Mesenchymal stem cell (in vitro differentiated cells and primary cell): Measurements from ENCODE around the gene PAX3.

Experiments
- DNase-seq: peaks from one replicate; pipeline ENCODE4 v3.0.0-alpha.2; 2013
- H2AFZ ChIP-seq: one replicate; pipeline ENCODE4 v1.6.1; 2013; ENCODE audit warnings: low read depth, mild to moderate bottlenecking, control low read depth, inconsistent platforms, low read length, moderate library complexity
- H2AK5ac ChIP-seq: 2 replicates; pipeline ENCODE4 v1.6.1; 2013; ENCODE audit warnings: low read length, moderate library complexity, mild to moderate bottlenecking, inconsistent platforms; ENCODE audit not compliant: severe bottlenecking
- H2BK120ac ChIP-seq: one replicate; pipeline ENCODE4 v1.6.1; 2013; ENCODE audit warnings: low read depth, mild to moderate bottlenecking, inconsistent platforms, low read length, moderate library complexity
- H2BK12ac ChIP-seq, 2 experiments: one replicate each; pipeline ENCODE4 v1.6.1; 2013; ENCODE audit warnings: inconsistent platforms in 2 of 2, low read length in 2 of 2, mild to moderate bottlenecking in 2 of 2, moderate library complexity in 2 of 2, control low read depth in 1 of 2
- H2BK15ac ChIP-seq: one replicate; pipeline ENCODE4 v1.6.1; 2013; ENCODE audit warnings: mild to moderate bottlenecking, low read depth, inconsistent platforms; ENCODE audit not compliant: poor library complexity, severe bottlenecking
- H2BK5ac ChIP-seq: 2 replicates; pipeline ENCODE4 v1.6.1; 2013; ENCODE audit warnings: low read depth, mild to moderate bottlenecking, low read length, control low read depth, inconsistent platforms; ENCODE audit not compliant: poor library complexity, severe bottlenecking
- H3K14ac ChIP-seq, 2 experiments: one replicate each; pipeline ENCODE4 v1.6.1; 2013; ENCODE audit warnings: inconsistent platforms in 2 of 2, low read length in 2 of 2, control low read depth in 1 of 2, mild to moderate bottlenecking in 1 of 2, moderate library complexity in 1 of 2
- H3K18ac ChIP-seq, 2 experiments: one replicate each; pipeline ENCODE4 v1.6.1; 2013; ENCODE audit warnings: inconsistent platforms in 2 of 2, low read length in 2 of 2, control low read depth in 1 of 2, low read depth in 1 of 2, mild to moderate bottlenecking in 1 of 2
- H3K23ac ChIP-seq, 2 experiments: one replicate each; pipeline ENCODE4 v1.6.1; 2013; ENCODE audit warnings: inconsistent platforms in 2 of 2, low read length in 2 of 2, mild to moderate bottlenecking in 2 of 2, moderate library complexity in 2 of 2, control low read depth in 1 of 2
- H3K27ac ChIP-seq: 2 replicates; pipeline ENCODE4 v1.5.1; 2013; ENCODE audit warnings: mild to moderate bottlenecking, moderate library complexity, low read length, control low read depth, inconsistent platforms; ENCODE audit not compliant: poor library complexity, severe bottlenecking
- H3K27me3 ChIP-seq, 2 experiments: 2 replicates each; pipeline versions ENCODE4 v1.6.1 to v1.7.0; 2013; ENCODE audit warnings: low read length in 2 of 2, mild to moderate bottlenecking in 2 of 2, moderate library complexity in 2 of 2, control low read depth in 1 of 2, inconsistent platforms in 1 of 2; ENCODE audit not compliant: control insufficient read depth in 1 of 2, insufficient read depth in 1 of 2
- H3K36me3 ChIP-seq, 2 experiments: 2 replicates each; pipeline versions ENCODE4 v1.6.1 to v1.7.0; 2013; ENCODE audit warnings: low read length in 2 of 2, control low read depth in 1 of 2, inconsistent platforms in 1 of 2, low read depth in 1 of 2, mild to moderate bottlenecking in 1 of 2; ENCODE audit not compliant: insufficient read depth in 2 of 2, control insufficient read depth in 1 of 2
- H3K4ac ChIP-seq, 2 experiments: one replicate each; pipeline ENCODE4 v1.6.1; 2013; ENCODE audit warnings: inconsistent platforms in 2 of 2, low read length in 2 of 2, mild to moderate bottlenecking in 2 of 2, moderate library complexity in 2 of 2, control low read depth in 1 of 2, low read depth in 1 of 2
- H3K4me1 ChIP-seq: 2 replicates; pipeline ENCODE4 v1.6.1; 2013; ENCODE audit warnings: low read depth, low read length, control low read depth; ENCODE audit not compliant: control insufficient read depth, insufficient read depth
- H3K4me2 ChIP-seq: 2 replicates; pipeline ENCODE4 v1.6.1; 2013; ENCODE audit warnings: low read length, mild to moderate bottlenecking, inconsistent platforms; ENCODE audit not compliant: poor library complexity, severe bottlenecking
- H3K4me3 ChIP-seq, 2 experiments: 2 replicates each; pipeline versions ENCODE4 v1.5.1 to v1.7.0; 2013; ENCODE audit warnings: low read length in 2 of 2, mild to moderate bottlenecking in 2 of 2, control low read depth in 1 of 2, low read depth in 1 of 2; ENCODE audit not compliant: insufficient read depth in 1 of 2
- H3K79me1 ChIP-seq: replicated peaks from 2 replicates; pipeline ENCODE4 v1.6.1; 2013; ENCODE audit warnings: mild to moderate bottlenecking, control low read depth, low read length, inconsistent platforms; ENCODE audit not compliant: poor library complexity, severe bottlenecking
- H3K9ac ChIP-seq: 2 replicates; pipeline ENCODE4 v1.7.0; 2013; ENCODE audit warnings: mild to moderate bottlenecking, low read length, moderate library complexity
- H3K9me3 ChIP-seq: 2 replicates; pipeline ENCODE4 v1.7.0; 2013; ENCODE audit warnings: mild to moderate bottlenecking, low read length; ENCODE audit not compliant: control insufficient read depth
- H4K8ac ChIP-seq: one replicate; pipeline ENCODE4 v1.6.1; 2013; ENCODE audit warnings: inconsistent platforms, mild to moderate bottlenecking, low read length, moderate library complexity
- H4K91ac ChIP-seq: one replicate; pipeline ENCODE4 v1.6.1; 2013; ENCODE audit warnings: mild to moderate bottlenecking, low read length, inconsistent platforms
- WGBS: methylation state at CpG from one replicate; pipeline ENCODE4 v1.1.7; 2013; ENCODE audit warnings: mixed read lengths; 5-methylcytosine and 5-hydroxymethylcytosine counted together

PAX3 gene

GRCh38 chr2:222309361-222309760 lies 10.6 kb upstream of the PAX3 start:
- WGBS: 18% methylated on average over 1 of the region's 1 CpG
- Histone ChIP-seq H2AK5ac (no peak overlapping the region), H2BK15ac (no peak overlapping the region), H3K4me1 (peaks cover 23% of the 10 kb centered on the region), H3K9ac (no peak overlapping the region), H3K27me3 (peaks cover 93 to 100% of the 10 kb centered on the region in 2 experiments), H2BK5ac (no peak overlapping the region), H3K18ac (no peak overlapping the region), H2BK120ac (no peak overlapping the region), H3K4me2 (no peak overlapping the region), H3K23ac (no peak overlapping the region), H3K27ac (no peak overlapping the region), H3K36me3 (no peaks in the 10 kb centered on the region), H3K4me3 (no peak overlapping the region), H4K91ac (no peak overlapping the region), H3K4ac (no peak overlapping the region), H4K8ac (no peak overlapping the region), H3K79me1 (no peaks in the 10 kb centered on the region), H3K14ac (no peak overlapping the region), H3K9me3 (no peaks in the 10 kb centered on the region), H2BK12ac (no peak overlapping the region), H2AFZ (no peak overlapping the region)
- no peak for DNase-seq

DNA sequence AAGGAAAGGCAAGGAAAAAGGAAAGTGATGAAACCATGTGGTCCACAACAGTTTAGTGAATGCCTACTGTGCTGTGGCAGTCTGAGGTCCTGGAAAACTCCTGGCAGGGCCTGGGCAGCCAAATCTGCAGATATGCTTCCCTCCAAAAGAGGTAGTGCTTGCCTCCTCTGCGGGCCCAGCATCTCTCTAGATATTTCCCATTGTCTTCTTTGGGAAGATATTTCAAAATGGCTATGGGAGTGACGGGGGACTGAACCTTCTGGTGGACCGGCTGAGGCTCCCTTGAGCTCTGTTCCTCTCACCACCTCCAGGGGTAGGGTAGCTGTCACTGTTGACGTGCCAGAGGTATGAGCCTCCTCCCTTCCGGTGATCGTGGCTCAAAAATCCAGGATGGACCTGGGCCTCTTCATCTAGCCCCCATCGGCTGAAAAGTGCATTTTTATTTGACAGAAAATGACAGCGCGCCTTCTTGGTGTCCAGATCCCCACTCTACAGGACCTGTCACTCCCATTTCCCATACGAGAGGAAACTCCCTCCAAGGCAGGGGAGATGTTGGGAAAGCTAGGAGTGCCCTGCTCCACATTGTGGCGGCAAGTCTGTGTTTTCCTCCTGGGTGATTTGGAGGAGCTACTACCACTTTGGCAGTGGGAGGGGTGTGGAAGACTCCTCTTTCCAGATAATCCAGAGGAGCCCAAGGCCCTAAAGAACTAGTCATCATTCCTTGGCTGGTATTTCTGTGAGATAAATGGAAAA lies 9.4 kb upstream of the PAX3 start:
- Histone ChIP-seq H3K23ac (no peak overlapping the region), H3K9me3 (no peaks in the 10 kb centered on the region)
- WGBS: 11% methylated on average over 11 of the region's 11 CpGs

DNA sequence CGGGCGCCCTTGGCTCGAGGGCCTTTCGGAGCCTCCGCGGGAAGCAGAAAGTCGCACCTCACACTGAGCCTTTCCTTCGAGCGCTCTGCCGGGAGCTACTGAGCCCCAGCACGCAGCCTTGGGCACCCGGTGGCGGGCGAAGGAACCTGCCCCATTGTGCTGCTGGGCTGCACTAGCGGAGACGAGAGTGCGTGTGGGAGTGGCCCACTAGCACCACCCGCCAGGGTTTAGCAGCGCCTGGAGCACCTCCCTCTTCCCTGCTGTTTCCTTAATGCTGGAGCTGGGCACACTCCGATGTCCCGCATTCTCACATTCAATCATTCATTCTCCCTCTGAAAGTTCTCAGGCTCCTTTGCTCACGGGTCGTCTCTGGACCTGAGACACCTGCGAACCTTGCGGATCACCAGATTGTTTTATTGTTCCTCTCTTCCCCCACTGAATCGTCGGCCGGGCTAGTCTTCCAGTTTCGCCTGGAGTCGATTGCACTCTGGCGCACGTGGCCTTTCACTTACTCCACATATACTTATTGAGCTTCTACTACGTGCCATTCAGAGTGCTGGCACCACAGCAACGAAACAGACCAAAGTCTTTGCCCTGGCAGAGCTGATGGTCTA lies 8.5 kb upstream of the PAX3 start:
- Histone ChIP-seq H2AK5ac (no peak overlapping the region), H4K8ac (no peak overlapping the region), H3K4ac (no peak overlapping the region), H2AFZ (no peak overlapping the region), H2BK12ac (no peak overlapping the region), H2BK120ac (no peak overlapping the region), H3K9ac (no peak overlapping the region), H3K36me3 (no peaks in the 10 kb centered on the region), H2BK15ac (no peak overlapping the region), H3K4me2 (no peak overlapping the region), H2BK5ac (no peak overlapping the region), H3K18ac (no peak overlapping the region), H3K79me1 (no peaks in the 10 kb centered on the region), H3K23ac (no peak overlapping the region), H3K9me3 (peaks cover 5% of the 10 kb centered on the region), H3K27me3 (peaks cover 100% of the 10 kb centered on the region in 2 experiments), H3K27ac (no peak overlapping the region), H3K14ac (no peak overlapping the region), H3K4me1 (peaks cover 21% of the 10 kb centered on the region), H4K91ac (no peak overlapping the region), H3K4me3 (no peak overlapping the region)
- under 1% methylated on average over 34 of the region's 34 CpGs for WGBS
- no peak for DNase-seq

More for the DNA sequence above, 9.4 kb upstream of the PAX3 start:
- Histone ChIP-seq H2BK12ac (no peak overlapping the region), H2BK15ac (no peak overlapping the region), H2AK5ac (no peak overlapping the region), H3K14ac (no peak overlapping the region), H3K4me3 (no peak overlapping the region), H3K36me3 (no peaks in the 10 kb centered on the region), H4K91ac (no peak overlapping the region), H3K27ac (no peak overlapping the region), H3K4ac (no peak overlapping the region), H3K9ac (no peak overlapping the region), H3K27me3 (peaks cover 100% of the 10 kb centered on the region in 2 experiments), H3K79me1 (no peaks in the 10 kb centered on the region), H4K8ac (no peak overlapping the region), H2AFZ (no peak overlapping the region), H3K4me2 (no peak overlapping the region), H3K18ac (no peak overlapping the region), H2BK120ac (no peak overlapping the region), H3K4me1 (peaks cover 23% of the 10 kb centered on the region), H2BK5ac (no peak overlapping the region)
- DNase-seq: no peak

GRCh38 chr2:222306393-222307142 lies 7.8 kb upstream of the PAX3 start:
- peaks cover 100% of the 10 kb centered on the region in 2 experiments for H3K27me3 ChIP-seq
- H3K27ac ChIP-seq: no peak overlapping the region

More at GRCh38 chr2:222306393-222307142, 7.8 kb upstream of the PAX3 start:
- Histone ChIP-seq H2BK120ac (no peak overlapping the region), H3K4me1 (peaks cover 17% of the 10 kb centered on the region), H4K91ac (no peak overlapping the region), H3K4me2 (peak overlapping the region; percentile 81), H4K8ac (no peak overlapping the region), H3K14ac (no peak overlapping the region), H3K4ac (no peak overlapping the region), H2AK5ac (no peak overlapping the region), H2BK15ac (no peak overlapping the region), H3K79me1 (no peaks in the 10 kb centered on the region), H3K18ac (no peak overlapping the region), H2BK12ac (no peak overlapping the region), H3K9me3 (peaks cover 5% of the 10 kb centered on the region), H3K36me3 (no peaks in the 10 kb centered on the region), H2BK5ac (no peak overlapping the region), H3K9ac (no peak overlapping the region), H3K4me3 (peak overlapping the region in 1 of 2 experiments; percentile 79), H3K23ac (no peak overlapping the region), H2AFZ (no peak overlapping the region)
- WGBS: 10% methylated on average over 21 of the region's 27 CpGs
- DNase-seq: no peak
